Stimulated activated CD8-positive, alpha-beta memory T cell treated with anti-CD3 and anti-CD28 coated beads, Interleukin-4, amount 100 ng/mL, for 4 hours (primary cell): ENCODE data around the gene GIT2.

Source experiments
- DNase-seq, 2 donors: peaks; one replicate each; pipeline ENCODE4 v3.0.0-alpha.2; 2020; ENCODE audit warnings: low read depth in 2 of 2, low spot score in 1 of 2

Gene GIT2

DNA sequence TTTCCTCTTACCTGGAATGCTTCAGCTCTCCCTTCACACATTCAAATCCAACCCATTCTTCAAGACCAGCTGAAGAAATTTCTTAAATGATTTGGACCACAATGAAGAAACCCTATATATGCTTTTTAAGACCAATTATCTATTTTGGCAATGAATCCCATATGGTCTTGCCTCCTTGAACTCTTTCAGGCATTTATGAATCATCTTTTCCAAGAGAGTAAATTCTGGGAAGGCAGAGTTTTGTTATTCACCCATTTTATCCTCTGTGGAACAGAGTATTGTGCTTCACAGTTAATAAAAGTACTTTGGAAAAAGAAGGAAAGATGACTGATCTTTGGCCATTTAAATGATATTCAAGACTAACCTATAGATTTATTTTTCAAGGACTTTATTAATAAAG is 14.0 kb downstream of the GIT2 start:
- DNase-seq, result no peak

- DNase-seq, result no peak
Observed at GRCh38 chr12:109981311-109981710, 14.9 kb downstream of the GIT2 start.

DNA sequence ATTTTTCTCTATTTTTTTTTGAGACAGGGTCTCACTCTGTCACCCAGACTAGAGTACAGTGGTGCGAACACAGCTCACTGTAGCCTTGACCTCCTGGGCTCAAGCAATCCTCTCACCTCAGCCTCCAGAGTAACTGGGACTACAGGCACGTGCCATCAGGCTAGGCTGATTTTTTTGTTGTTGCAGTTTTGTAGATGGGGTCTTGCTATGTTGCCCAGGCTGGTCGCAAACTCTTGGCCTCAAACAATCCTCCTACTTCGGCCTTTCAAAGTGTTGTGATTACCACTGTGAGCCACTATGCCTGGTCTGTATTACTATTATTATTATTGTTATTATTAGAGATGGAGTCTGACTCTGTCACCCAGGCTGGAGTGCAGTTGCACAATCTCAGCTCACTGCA is 23.3 kb downstream of the GIT2 start:
- no peak for DNase-seq

- no peak for DNase-seq
Observed at GRCh38 chr12:109968801-109969200, 27.4 kb downstream of the GIT2 start.

- no peak for DNase-seq
Observed at GRCh38 chr12:109968032-109968420, 28.1 kb downstream of the GIT2 start.

GRCh38 chr12:109967383-109968031 is 28.7 kb downstream of the GIT2 start:
- no peak for DNase-seq

DNA sequence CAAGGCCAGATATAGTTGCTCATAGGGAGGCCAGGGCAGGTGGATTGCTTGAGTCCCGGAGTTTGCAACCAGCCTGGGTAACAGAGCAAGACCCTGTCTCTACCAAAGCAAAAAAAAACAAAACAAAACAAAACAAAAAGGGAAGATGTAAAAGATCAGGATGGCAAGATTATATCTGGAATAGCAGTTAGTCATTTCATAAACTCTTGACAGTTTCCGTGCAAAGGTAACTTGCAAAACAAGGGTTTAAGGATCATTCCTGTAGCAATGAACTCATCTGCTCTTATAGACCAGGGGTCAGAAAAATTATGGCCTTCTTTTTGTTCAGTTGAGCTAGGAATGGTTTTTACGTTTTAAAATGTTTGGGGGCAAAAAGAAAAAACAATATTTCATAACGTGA is 29.6 kb downstream of the GIT2 start:
- DNase-seq, result no peak

DNA sequence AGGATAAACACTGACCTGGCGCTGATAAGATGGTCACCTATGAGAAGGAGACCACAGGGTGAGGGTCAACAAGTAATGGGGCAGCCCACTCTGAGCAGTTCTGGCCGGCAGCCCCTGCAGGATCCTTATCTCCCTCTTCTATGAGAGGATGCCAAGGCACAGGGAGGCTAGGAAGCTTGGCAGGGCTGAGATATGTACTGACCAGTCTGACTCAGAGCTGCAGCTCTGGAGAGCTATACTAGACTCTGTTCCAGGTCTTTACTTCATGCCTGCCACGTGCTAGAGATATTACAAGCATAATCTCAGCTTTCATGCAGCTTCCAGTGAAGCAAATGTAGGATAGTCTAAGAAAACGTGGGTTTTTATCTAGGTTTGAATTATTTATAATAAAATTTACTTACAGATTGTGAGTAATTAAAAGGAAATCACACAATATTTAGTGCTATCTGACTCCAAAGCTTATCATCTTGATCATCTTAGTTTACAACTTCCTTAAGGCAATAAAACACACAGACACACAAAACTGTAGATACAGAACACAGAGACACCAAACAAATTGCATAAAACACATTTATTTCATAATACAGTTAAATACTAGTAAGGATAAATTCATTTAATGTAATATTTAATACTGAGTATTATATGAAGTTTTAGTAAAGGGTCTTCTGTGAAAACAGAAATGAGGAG is 32.3 kb downstream of the GIT2 start:
- DNase-seq, result no peak

- no peak for DNase-seq
Observed at GRCh38 chr12:109963330-109963729, 32.8 kb downstream of the GIT2 start.

DNA sequence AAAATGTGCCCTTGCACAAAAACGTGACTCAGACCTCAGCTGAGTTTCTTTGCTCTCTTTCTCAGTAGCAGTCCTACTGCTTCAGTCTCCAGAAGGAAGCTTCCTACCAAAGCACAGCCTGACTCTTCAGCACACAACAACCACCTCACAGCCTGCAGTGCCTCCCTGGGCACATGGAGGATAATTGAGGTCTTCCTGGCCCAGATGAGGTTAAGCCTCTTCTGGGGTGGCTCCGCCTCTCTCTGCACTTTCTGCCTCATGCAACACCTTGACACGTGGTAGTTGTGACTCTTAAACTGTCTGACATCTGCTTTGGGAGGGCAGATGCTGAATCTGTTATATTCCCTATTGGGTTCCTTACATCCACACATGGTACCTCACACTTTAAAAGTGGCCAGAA is 33.8 kb downstream of the GIT2 start:
- DNase-seq, result no peak

DNA sequence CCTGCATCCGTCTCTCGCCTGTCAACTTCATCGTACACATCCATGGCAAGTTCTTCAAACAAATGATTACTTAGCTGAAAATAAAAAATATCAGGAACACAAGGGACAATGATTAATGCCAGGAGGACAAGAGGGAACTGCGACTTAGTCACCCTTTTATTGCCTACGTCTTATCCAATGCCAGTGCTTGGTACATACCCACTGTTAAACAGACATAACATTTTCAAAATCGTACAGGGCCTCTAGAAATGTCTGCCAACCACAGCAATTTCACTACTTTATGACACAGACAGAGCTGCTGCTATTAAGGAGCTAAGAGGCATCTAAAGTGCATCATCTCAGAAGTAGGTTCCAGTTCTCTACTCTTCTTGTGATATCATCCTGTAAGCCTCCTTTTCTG is 34.6 kb downstream of the GIT2 start:
- DNase-seq, result no peak

- DNase-seq, result no peak
Observed at GRCh38 chr12:109961201-109961600, 35.0 kb downstream of the GIT2 start.

- no peak for DNase-seq
Observed at GRCh38 chr12:109959411-109960093, 36.6 kb downstream of the GIT2 start.

- no peak for DNase-seq
Observed at GRCh38 chr12:109958374-109958773, 37.8 kb downstream of the GIT2 start.

- DNase-seq, result no peak
Observed at GRCh38 chr12:109953656-109954055, 42.5 kb downstream of the GIT2 start.

DNA sequence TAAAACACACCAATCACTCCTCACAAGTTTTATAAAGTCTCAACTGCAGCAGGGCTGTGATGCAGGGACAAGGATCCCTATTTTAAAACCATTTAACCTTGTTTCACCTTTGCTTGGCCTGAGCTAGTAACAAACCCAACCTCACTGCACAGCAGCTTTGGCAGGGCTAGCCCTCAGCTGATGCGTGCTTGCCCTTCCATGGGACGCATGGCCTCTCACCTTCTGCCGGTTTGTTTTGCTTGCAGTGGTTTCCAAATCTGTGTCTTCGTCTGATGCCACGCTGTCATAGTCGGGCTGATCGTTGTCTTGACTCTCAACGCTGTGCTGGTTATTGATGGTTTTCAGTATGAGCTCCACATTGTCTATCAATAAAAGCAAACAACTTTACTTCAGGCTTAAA is 43.3 kb downstream of the GIT2 start:
- no peak for DNase-seq

- DNase-seq, result no peak
Observed at GRCh38 chr12:109952160-109952858, 43.9 kb downstream of the GIT2 start.

GRCh38 chr12:109951751-109952150 is 44.4 kb downstream of the GIT2 start:
- no peak for DNase-seq

DNA sequence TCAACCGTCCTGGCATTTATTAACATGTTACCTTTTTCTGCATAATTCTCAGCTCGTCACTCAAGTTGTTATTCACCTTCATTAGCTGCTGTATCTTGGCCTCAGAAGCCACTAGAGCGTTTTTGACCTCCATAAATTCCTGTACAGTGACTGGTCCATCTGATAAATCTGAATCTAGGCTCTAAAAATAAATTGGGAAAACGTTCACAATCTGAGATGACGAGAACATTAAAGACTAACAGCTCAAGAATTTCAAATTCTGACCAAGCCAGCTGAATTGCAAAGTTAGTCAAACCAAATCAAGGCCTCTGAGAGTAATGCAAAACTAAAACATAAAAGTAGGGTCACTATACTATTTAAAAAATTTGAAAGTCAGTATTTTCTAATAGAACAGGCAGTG is 45.0 kb downstream of the GIT2 start:
- DNase-seq, result no peak

DNA sequence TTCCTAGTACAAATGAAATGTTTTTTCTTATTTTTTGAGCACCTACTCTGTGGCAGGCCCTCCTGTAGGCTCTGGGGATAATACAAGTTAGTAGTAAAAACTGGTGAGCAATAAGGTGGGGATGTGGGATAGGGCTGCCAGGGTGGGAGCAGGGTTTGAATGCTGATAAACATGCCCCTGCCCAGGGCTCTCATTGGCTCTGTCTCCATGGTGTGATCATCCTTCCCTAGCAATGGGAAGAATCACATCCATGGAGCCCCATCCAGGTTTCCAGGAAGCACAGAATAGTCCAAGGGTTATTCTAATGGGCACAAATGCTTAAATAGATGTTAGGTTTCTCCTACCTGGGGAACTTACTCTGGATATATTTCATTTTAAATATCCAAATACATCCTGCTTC is 45.5 kb downstream of the GIT2 start:
- DNase-seq, result no peak

GRCh38 chr12:109949089-109949488 is 47.1 kb downstream of the GIT2 start:
- DNase-seq, result no peak

- no peak for DNase-seq
Observed at GRCh38 chr12:109948368-109948767, 47.8 kb downstream of the GIT2 start.
